ENCODE data around the gene STX8.
A peak's percentile ranks its signal among the peaks of the same experiment; 100 is the strongest.
"Not testable (repeated sequence)": the region's sequence is repeated elsewhere in the genome, so short reads cannot be mapped to it uniquely, and the experiment has no call there.

The STX8 gene, protein sequence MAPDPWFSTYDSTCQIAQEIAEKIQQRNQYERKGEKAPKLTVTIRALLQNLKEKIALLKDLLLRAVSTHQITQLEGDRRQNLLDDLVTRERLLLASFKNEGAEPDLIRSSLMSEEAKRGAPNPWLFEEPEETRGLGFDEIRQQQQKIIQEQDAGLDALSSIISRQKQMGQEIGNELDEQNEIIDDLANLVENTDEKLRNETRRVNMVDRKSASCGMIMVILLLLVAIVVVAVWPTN

GRCh38 chr17:9575381-9576101 lies at the start of gene STX8:
Gene STX8, minus strand, starts transcription at chr17:9575820. Its CDS starts 12 bp downstream, at chr17:9575808.
- peak; percentile 68 to 76 for DNase-seq (ENCODE audit: low read depth in 2 of 2)

DNA sequence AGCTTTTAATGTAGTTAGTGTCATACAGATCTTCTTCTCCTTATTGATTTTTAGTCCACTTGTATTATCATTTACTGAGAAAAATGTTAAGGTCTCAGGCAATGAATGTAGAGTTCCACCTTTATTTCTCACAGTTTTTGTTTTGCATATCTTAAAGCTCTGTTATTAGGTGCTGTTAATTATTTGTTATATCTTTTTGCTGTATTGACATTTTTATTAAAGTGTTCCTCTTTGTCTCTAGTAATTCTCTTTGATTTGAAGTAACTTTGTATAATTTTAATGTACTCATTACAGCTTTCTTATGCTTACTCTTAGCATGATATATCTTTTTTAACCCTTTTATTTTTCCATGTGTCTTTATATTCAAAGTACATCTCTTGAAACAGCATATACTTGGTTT lies 47.3 kb upstream of the STX8 start:
- DNase-seq (ENCODE audit: low read depth in 2 of 2) = no peak

DNA sequence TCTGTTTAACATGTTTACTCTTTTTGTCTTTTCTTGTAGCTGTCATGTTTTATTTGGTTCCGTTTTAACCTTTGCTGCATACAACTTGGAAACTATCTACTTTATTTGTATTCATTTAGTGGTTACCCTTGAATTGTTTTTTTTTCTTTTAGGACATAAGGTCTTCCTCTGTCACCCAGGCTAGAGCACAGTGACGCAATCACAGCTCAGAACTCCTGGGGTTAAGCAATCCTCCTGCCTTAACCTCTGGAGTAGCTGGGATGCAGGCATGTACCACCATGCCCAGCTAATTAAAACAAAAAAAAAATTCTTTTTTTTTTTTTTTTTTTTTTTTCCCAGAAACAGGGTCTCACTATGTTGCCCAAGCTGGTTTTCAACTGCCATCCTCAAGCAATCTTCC lies 39.9 kb upstream of the STX8 start:
- DNase-seq (ENCODE audit: low read depth in 2 of 2) = no peak

GRCh38 chr17:9612006-9612405 lies 36.4 kb upstream of the STX8 start:
- DNase-seq (ENCODE audit: low read depth in 2 of 2) = no peak

GRCh38 chr17:9611557-9611956 lies 35.9 kb upstream of the STX8 start:
- DNase-seq (ENCODE audit: low read depth in 2 of 2) = no peak

DNA sequence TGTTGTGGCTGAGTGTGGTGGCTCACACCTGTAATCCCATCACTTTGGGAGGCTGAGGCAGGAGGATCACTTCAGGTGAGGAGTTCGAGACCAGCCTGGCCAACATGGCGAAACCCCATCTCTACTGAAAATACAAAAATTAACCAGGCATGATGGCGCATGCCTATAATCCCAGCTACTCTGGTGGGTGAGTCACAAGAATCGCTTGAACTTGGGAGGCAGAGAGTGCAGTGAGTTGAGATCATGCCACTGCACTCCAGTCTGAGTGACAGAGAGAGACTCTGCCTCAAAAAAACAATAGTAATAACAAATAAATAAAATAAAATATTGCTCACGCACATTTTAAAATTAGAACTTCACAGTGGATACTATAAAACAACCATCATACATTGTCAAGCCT lies 31.4 kb upstream of the STX8 start:
- DNase-seq (ENCODE audit: low read depth in 2 of 2) = not testable (repeated sequence)

DNA sequence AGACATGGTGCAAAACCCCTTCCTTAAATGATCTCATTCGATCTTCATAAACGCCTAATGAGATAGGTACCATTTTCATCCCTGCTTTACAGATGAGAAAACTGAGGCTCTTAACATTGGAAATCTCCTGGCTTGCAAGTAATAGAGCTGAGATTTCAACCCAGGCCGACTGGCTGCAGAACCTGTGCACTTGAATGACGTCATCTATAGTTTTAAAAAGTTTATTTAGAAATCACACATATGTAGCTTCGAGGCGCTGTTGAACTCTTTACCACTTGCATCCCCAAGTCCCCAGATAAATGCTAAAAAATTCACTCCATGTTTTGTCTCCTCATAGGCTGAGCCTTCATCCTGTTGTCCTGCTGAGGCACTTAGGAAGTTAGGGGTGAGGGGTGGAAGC lies 30.8 kb upstream of the STX8 start:
- no peak for DNase-seq (ENCODE audit: low read depth in 2 of 2)

GRCh38 chr17:9604583-9604982 lies 29.0 kb upstream of the STX8 start:
- not testable (repeated sequence) for DNase-seq (ENCODE audit: low read depth in 2 of 2)

DNA sequence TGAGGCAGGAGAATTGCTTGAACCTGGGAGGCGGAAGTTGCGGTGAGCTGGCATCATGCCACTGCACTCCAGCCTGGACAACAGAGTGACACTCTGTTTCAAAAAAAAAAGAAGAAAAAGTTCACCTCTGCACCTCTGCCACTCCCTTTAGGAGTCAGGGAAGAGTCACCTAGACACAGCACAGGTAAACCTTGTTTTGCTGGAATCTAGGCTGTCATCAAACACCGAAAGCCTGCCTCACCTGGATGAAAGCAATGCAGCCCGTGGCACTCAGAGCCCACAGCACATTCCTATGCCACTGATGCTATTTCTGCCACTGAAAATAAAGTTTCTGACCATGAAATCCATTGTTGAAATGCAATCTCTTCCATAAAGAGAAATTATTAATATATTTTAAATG lies 23.0 kb upstream of the STX8 start:
- no peak for DNase-seq (ENCODE audit: low read depth in 2 of 2)

GRCh38 chr17:9597638-9598037 lies 22.0 kb upstream of the STX8 start:
- not testable (repeated sequence) for DNase-seq (ENCODE audit: low read depth in 2 of 2)

DNA sequence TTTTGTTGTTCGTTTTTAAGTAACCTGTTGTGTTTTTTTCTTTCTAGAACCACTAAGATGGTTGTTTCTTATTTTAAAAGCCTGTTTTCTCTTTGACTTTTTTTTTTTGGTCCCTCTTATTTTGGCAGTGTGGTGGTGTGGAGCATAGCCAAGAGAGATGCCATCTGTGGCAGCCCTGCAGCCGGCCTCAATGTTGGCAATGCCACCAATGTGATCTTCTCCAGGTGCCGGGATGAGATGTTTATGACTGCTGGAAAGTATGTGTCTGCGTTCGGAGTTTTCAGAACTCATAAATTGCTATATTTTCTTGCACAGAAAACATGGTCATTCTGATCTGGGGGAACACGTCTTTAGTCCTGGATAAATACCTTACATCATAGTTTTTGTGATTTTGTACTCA lies 18.4 kb upstream of the STX8 start:
- no peak for DNase-seq (ENCODE audit: low read depth in 2 of 2)

DNA sequence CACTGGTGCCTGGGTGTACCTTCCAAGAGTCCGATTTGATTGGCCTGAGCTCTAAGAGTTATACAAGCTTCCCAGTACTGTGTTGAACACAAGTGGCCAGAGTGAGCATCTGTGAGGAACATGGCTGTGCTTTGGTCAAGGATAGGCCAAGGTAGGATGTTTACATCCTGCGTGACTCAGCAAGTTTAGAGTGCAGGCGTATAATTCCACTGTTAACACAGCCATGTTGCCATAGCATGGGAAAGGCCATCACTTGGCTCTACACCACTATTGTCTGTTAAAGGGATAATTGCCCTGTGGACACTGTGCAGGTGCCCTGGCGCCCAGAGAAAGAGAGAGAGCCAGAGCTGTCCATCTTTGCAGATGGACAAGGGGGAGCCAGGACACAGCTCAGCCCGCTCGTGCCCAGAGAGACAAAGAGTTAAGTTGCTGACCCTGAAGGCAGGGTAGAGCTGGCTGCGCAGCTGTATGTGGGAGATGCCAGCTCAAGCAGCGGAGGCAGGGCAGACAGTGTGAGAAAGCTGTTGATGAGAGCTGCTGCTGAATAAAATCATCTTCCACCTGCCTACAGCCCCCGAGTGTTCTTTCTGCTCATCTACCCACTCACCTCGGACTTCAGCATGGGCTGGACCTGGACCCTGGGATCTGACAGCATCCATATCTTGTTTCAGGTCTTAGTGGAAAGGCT lies 12.5 kb upstream of the STX8 start:
- no peak for DNase-seq (ENCODE audit: low read depth in 2 of 2)

DNA sequence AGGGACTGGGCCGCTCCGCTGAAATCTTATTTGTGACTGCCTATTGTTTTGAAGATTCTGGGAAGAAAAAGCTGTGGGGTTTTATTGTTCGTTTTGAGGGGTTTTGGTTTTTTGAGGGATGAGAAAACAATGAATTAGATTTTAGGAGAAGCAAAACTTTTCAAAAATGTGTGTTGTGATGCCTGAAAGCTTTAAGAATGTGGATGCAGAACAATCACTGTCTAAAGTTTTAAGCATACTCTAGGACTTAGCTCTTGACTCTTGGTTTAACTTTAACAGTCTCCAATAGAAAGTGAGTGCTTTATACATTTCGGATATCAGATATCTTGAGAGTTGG lies 1.7 kb upstream of the STX8 start:
- no peak for DNase-seq (ENCODE audit: low read depth in 2 of 2)

GRCh38 chr17:9576521-9577372 lies 1.1 kb upstream of the STX8 start, which contains the start of gene CFAP52:
Gene CFAP52, plus strand, starts transcription at chr17:9576642. Its CDS starts 54 bp downstream, at chr17:9576696.
- DNase-seq (ENCODE audit: low read depth in 2 of 2) = peak; percentile 54 to 71

- DNase-seq (ENCODE audit: low read depth in 2 of 2) = no peak
Measured at GRCh38 chr17:9571201-9571600, 4.4 kb downstream of the STX8 start.

DNA sequence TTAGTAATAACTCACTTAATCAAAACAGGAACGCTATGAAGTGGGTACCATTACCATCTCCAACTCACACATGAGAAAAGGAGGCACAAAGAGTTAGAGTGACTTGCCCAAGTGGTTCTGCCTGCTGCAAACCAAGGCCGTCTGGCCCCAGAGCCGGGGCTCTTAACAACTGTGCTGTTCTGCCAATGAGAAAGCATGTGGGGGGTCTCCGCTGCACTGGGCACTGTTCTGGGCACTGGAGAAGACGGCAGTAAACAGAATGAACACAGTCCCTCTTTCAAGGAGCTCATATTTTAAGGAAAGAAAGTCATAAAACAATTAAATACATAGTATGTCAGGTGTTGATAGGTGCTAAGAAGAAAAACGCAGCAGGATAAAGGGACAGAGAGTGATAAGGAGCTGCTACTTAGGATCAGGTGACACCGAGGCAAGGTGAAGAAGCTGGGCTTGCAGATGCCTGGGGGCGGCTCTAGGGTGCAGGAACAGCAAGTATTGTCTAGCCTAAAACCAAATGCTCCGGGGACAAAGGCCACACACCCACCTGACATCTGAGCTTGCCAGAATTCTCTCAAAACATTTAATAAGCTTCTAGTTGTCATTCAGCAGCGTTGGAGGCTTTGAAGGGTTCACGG lies 6.5 kb downstream of the STX8 start:
- no peak for DNase-seq (ENCODE audit: low read depth in 2 of 2)

DNA sequence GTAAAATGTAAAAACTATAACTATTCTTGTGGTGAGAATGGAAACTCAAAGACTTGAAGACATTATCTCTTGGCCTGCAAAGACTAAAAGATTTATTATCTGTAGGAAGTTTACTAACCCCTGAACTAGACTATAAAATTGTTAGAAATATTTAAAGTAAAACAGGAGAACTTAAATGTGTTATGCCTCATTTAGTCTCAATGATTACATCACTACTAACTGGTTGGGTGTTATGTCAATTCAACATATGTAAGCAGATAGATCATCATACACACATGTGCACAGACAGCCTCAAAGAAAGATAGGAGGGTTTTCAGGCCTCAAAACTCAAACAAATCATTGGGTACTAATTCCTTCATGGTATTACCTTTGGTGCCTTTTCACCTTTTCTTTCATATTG lies 7.6 kb downstream of the STX8 start:
- no peak for DNase-seq (ENCODE audit: low read depth in 2 of 2)

GRCh38 chr17:9566739-9567138 lies 8.9 kb downstream of the STX8 start:
- DNase-seq (ENCODE audit: low read depth in 2 of 2) = not testable (repeated sequence)

GRCh38 chr17:9566067-9566466 lies 9.6 kb downstream of the STX8 start:
- DNase-seq (ENCODE audit: low read depth in 2 of 2) = no peak

- DNase-seq (ENCODE audit: low read depth in 2 of 2) = no peak
Measured at GRCh38 chr17:9564104-9564503, 11.5 kb downstream of the STX8 start.

DNA sequence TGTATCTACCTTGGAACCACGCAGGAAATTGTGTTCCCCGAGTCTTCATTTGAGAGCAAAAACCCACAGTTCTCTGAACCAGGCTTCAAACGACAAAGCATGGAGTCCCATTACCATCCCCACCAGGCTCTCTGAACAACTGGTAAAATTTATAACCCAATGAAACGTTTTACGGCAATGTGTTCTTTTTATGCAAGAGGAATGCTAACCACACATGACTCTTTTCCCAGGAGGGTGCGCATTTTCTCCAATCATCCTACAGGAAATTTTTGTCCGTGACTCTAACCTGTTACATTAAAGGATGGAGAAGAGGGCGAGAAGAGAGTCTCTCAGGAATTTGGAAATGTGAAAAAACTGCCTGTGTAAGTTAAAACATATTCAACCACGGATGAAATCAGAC lies 17.8 kb downstream of the STX8 start:
- no peak for DNase-seq (ENCODE audit: low read depth in 2 of 2)

Data from stimulated activated CD4-positive, alpha-beta T cell treated with anti-CD3 and anti-CD28 coated beads, Interleukin-15, amount 100 ng/mL, for 48 hours (primary cell).